ENCODE results near the gene NOL4L. TPM values are rescaled to one million over a fixed set of nuclear protein-coding genes. Genes with fewer than 3 reads are reported as not detected.
A peak's percentile ranks its signal among the peaks of the same experiment; 100 is the strongest.

The NOL4L gene
- total RNA-seq, 1 donor from 2014 or later = 44.1 TPM

DNA sequence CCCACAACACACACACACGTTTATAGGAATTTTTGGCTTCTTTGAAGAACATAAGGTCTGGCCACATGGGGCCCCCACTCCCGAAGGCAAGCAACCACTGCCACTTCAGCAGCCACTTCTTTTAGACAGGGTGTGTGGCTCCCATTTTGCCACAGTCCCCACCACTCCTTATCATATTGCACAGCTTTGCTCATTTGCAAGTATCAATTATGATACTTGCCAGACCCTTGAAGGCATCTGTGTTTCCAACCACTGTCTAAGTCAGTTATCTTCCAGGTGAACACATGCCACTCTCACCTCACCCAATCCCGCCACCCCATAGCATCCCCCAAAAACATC is 73.1 kb downstream of the NOL4L start:
- TF ChIP-seq, protein P1, sequence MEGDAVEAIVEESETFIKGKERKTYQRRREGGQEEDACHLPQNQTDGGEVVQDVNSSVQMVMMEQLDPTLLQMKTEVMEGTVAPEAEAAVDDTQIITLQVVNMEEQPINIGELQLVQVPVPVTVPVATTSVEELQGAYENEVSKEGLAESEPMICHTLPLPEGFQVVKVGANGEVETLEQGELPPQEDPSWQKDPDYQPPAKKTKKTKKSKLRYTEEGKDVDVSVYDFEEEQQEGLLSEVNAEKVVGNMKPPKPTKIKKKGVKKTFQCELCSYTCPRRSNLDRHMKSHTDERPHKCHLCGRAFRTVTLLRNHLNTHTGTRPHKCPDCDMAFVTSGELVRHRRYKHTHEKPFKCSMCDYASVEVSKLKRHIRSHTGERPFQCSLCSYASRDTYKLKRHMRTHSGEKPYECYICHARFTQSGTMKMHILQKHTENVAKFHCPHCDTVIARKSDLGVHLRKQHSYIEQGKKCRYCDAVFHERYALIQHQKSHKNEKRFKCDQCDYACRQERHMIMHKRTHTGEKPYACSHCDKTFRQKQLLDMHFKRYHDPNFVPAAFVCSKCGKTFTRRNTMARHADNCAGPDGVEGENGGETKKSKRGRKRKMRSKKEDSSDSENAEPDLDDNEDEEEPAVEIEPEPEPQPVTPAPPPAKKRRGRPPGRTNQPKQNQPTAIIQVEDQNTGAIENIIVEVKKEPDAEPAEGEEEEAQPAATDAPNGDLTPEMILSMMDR (conservative IDR thresholded peaks at IDR 0.05; ENCODE audit: low read depth, low read length) = no peak
- no peak overlapping the region for H3K4me3 ChIP-seq (ENCODE audit: low read depth, low read length)
- DNase-seq (ENCODE audit: low read depth) = no peak

DNA sequence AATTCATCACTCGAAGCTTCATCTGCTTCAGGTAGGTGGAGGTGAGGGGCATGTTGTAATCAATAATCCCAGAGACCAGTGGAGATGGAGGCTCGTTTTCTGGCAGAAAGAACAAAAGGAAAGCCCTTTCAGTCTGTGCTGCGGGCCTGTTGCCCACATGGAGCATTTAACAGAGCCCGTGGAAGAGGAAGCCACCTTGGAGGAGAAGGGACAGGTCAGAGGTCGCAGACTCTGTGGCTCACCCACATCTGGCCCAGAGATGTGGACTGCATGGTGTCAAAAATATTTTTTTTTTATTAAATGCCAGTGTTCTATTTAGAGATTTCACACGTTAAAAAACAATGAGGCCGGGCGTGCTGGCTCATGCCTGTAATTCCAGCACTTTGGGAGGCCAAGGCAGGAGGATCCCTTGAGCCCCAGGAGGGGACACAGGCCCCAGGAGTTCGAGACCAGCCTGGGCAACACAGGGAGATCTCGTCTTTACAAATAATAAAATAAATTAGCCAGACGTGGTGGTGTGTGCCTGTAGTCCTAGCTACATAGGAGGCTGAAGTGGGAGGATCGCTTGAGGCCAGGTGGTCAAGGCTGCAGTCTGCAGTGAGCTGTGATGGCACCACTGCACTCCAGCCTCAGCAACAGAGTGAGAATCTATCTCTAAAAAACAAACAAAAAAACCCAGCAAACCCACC is 73.6 kb downstream of the NOL4L start:
- DNase-seq (ENCODE audit: low read depth) = no peak
- no peak overlapping the region for H3K4me3 ChIP-seq (ENCODE audit: low read depth, low read length)
- TF ChIP-seq, protein P1 (conservative IDR thresholded peaks at IDR 0.05; ENCODE audit: low read depth, low read length) = no peak

- H3K4me3 ChIP-seq (ENCODE audit: low read depth, low read length) = no peak overlapping the region
- TF ChIP-seq, protein P1 (conservative IDR thresholded peaks at IDR 0.05; ENCODE audit: low read depth, low read length) = no peak
- no peak for DNase-seq (ENCODE audit: low read depth)
Observed at GRCh38 chr20:32510601-32511357, 74.4 kb downstream of the NOL4L start.

- TF ChIP-seq, protein P1 (conservative IDR thresholded peaks at IDR 0.05; ENCODE audit: low read depth, low read length) = no peak
- DNase-seq (ENCODE audit: low read depth) = no peak
- H3K4me3 ChIP-seq (ENCODE audit: low read depth, low read length) = no peak overlapping the region
Observed at GRCh38 chr20:32510120-32510600, 75.0 kb downstream of the NOL4L start.

GRCh38 chr20:32509639-32510066 is 75.5 kb downstream of the NOL4L start:
- TF ChIP-seq, protein P1 (conservative IDR thresholded peaks at IDR 0.05; ENCODE audit: low read depth, low read length) = peak; percentile 49
- no peak for DNase-seq (ENCODE audit: low read depth)
- no peak overlapping the region for H3K4me3 ChIP-seq (ENCODE audit: low read depth, low read length)

DNA sequence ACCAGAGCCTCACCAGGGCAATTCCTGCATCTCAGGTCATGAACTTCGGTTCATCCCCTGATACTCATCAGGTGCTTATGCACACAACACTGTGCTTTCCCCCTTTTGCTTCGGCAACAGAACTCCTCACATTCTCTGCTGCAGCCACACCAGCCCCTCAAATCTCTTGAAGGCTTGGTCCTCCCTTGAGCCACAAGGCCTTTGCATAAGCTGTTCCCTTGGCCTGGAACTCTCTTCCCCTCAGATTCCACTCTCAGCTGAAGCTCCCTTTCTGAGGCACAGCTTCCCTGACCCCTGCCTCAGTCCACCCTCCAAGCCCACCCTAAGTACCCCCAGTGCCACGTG is 76.4 kb downstream of the NOL4L start:
- H3K4me3 ChIP-seq (ENCODE audit: low read depth, low read length) = no peak overlapping the region
- no peak for DNase-seq (ENCODE audit: low read depth)
- TF ChIP-seq, protein P1 (conservative IDR thresholded peaks at IDR 0.05; ENCODE audit: low read depth, low read length) = no peak
